Mucosa of stomach (tissue), 1 donor: Measurements from ENCODE around the gene RAB14.

Source experiments
- H3K27me3 ChIP-seq: one replicate; pipeline ENCODE4 v1.7.0; 2013; ENCODE audit warnings: mild to moderate bottlenecking, low read length; ENCODE audit not compliant: control insufficient read depth, insufficient read depth
- H3K36me3 ChIP-seq: one replicate; pipeline ENCODE4 v1.7.0; 2013; ENCODE audit warnings: low read length; ENCODE audit not compliant: control insufficient read depth, insufficient read depth
- H3K4me1 ChIP-seq: one replicate; pipeline ENCODE4 v1.7.0; 2013; ENCODE audit warnings: mild to moderate bottlenecking, low read length; ENCODE audit not compliant: control insufficient read depth, insufficient read depth
- H3K4me3 ChIP-seq: one replicate; pipeline ENCODE4 v1.7.0; 2013; ENCODE audit warnings: low read length
- H3K9ac ChIP-seq: one replicate; pipeline ENCODE4 v1.7.0; 2013; ENCODE audit warnings: mild to moderate bottlenecking, low read length, moderate library complexity
- H3K9me3 ChIP-seq: one replicate; pipeline ENCODE4 v1.7.0; 2013; ENCODE audit warnings: mild to moderate bottlenecking, low read length, moderate library complexity; ENCODE audit not compliant: control insufficient read depth
- donor health status: Pancreatic carcinoma.

The RAB14 gene

GRCh38 chr9:121169094-121169601, 32.5 kb downstream of the RAB14 start:
- H3K9me3 ChIP-seq, result no peaks in the 10 kb centered on the region
- no peaks in the 10 kb centered on the region for H3K4me1 ChIP-seq
- H3K9ac ChIP-seq, result no peak overlapping the region
- H3K27me3 ChIP-seq, result no peaks in the 10 kb centered on the region
- peaks cover 5% of the 10 kb centered on the region for H3K36me3 ChIP-seq
- no peak overlapping the region for H3K4me3 ChIP-seq

- no peaks in the 10 kb centered on the region for H3K9me3 ChIP-seq
Measured at GRCh38 chr9:121168052-121168451, 33.6 kb downstream of the RAB14 start.

GRCh38 chr9:121160025-121160424, 41.6 kb downstream of the RAB14 start:
- no peak overlapping the region for H3K9ac ChIP-seq
- no peak overlapping the region for H3K4me3 ChIP-seq
- H3K36me3 ChIP-seq, result no peaks in the 10 kb centered on the region
- H3K27me3 ChIP-seq, result no peaks in the 10 kb centered on the region
- H3K4me1 ChIP-seq, result peaks cover 4% of the 10 kb centered on the region
- H3K9me3 ChIP-seq, result no peaks in the 10 kb centered on the region

More at GRCh38 chr9:121168052-121168451, 33.6 kb downstream of the RAB14 start:
- no peak overlapping the region for H3K4me3 ChIP-seq
- H3K36me3 ChIP-seq, result peaks cover 5% of the 10 kb centered on the region
- no peaks in the 10 kb centered on the region for H3K27me3 ChIP-seq
- no peaks in the 10 kb centered on the region for H3K4me1 ChIP-seq
- H3K9ac ChIP-seq, result no peak overlapping the region

GRCh38 chr9:121157939-121158338, 43.7 kb downstream of the RAB14 start:
- no peak overlapping the region for H3K9ac ChIP-seq
- peaks cover 14% of the 10 kb centered on the region for H3K4me1 ChIP-seq
- no peaks in the 10 kb centered on the region for H3K9me3 ChIP-seq
- no peak overlapping the region for H3K4me3 ChIP-seq
- H3K36me3 ChIP-seq, result no peaks in the 10 kb centered on the region
- H3K27me3 ChIP-seq, result no peaks in the 10 kb centered on the region

- Histone ChIP-seq H3K4me3 (no peak overlapping the region), H3K27me3 (no peaks in the 10 kb centered on the region), H3K4me1 (peaks cover 14% of the 10 kb centered on the region)
Measured at GRCh38 chr9:121156263-121156731, 45.4 kb downstream of the RAB14 start.

GRCh38 chr9:121154782-121155181, 46.9 kb downstream of the RAB14 start:
- Histone ChIP-seq H3K9ac (no peak overlapping the region), H3K36me3 (no peaks in the 10 kb centered on the region), H3K27me3 (no peaks in the 10 kb centered on the region), H3K9me3 (no peaks in the 10 kb centered on the region), H3K4me3 (no peak overlapping the region), H3K4me1 (peaks cover 23% of the 10 kb centered on the region)

More at GRCh38 chr9:121156263-121156731, 45.4 kb downstream of the RAB14 start:
- H3K36me3 ChIP-seq, result no peaks in the 10 kb centered on the region
- H3K9me3 ChIP-seq, result no peaks in the 10 kb centered on the region
- no peak overlapping the region for H3K9ac ChIP-seq

GRCh38 chr9:121153642-121154041, 48.0 kb downstream of the RAB14 start:
- Histone ChIP-seq H3K9ac (no peak overlapping the region), H3K4me3 (no peak overlapping the region), H3K36me3 (no peaks in the 10 kb centered on the region), H3K4me1 (peaks cover 23% of the 10 kb centered on the region), H3K27me3 (no peaks in the 10 kb centered on the region), H3K9me3 (no peaks in the 10 kb centered on the region)

- H3K4me1 ChIP-seq, result peaks cover 18% of the 10 kb centered on the region
- H3K9ac ChIP-seq, result no peak overlapping the region
- no peaks in the 10 kb centered on the region for H3K27me3 ChIP-seq
- H3K4me3 ChIP-seq, result no peak overlapping the region
- no peaks in the 10 kb centered on the region for H3K36me3 ChIP-seq
- H3K9me3 ChIP-seq, result no peaks in the 10 kb centered on the region
Measured at GRCh38 chr9:121150188-121150587, 51.5 kb downstream of the RAB14 start.

- Histone ChIP-seq H3K9me3 (no peaks in the 10 kb centered on the region), H3K4me3 (no peak overlapping the region), H3K36me3 (peaks cover 9% of the 10 kb centered on the region), H3K27me3 (no peaks in the 10 kb centered on the region), H3K4me1 (no peaks in the 10 kb centered on the region), H3K9ac (no peak overlapping the region)
Measured at GRCh38 chr9:121144482-121144881, 57.2 kb downstream of the RAB14 start.

- no peak overlapping the region for H3K9ac ChIP-seq
- H3K4me1 ChIP-seq, result no peaks in the 10 kb centered on the region
- no peak overlapping the region for H3K4me3 ChIP-seq
- no peaks in the 10 kb centered on the region for H3K27me3 ChIP-seq
- peaks cover 9% of the 10 kb centered on the region for H3K36me3 ChIP-seq
- H3K9me3 ChIP-seq, result no peaks in the 10 kb centered on the region
Measured at GRCh38 chr9:121143771-121144170, 57.9 kb downstream of the RAB14 start.

GRCh38 chr9:121141706-121142105, 60.0 kb downstream of the RAB14 start:
- peaks cover 9% of the 10 kb centered on the region for H3K36me3 ChIP-seq
- H3K9me3 ChIP-seq, result no peaks in the 10 kb centered on the region
- H3K27me3 ChIP-seq, result no peaks in the 10 kb centered on the region
- no peak overlapping the region for H3K9ac ChIP-seq
- H3K4me3 ChIP-seq, result no peak overlapping the region
- H3K4me1 ChIP-seq, result no peaks in the 10 kb centered on the region

- peaks cover 9% of the 10 kb centered on the region for H3K36me3 ChIP-seq
- H3K9me3 ChIP-seq, result no peaks in the 10 kb centered on the region
- H3K9ac ChIP-seq, result no peak overlapping the region
- H3K4me3 ChIP-seq, result no peak overlapping the region
- H3K4me1 ChIP-seq, result no peaks in the 10 kb centered on the region
- H3K27me3 ChIP-seq, result no peaks in the 10 kb centered on the region
Measured at GRCh38 chr9:121141306-121141705, 60.4 kb downstream of the RAB14 start.

- Histone ChIP-seq H3K36me3 (peaks cover 9% of the 10 kb centered on the region), H3K9ac (no peak overlapping the region), H3K4me1 (no peaks in the 10 kb centered on the region), H3K4me3 (no peak overlapping the region), H3K9me3 (no peaks in the 10 kb centered on the region), H3K27me3 (no peaks in the 10 kb centered on the region)
Measured at GRCh38 chr9:121140162-121140561, 61.5 kb downstream of the RAB14 start.
